GM19023 (cell line): Measurements from ENCODE around the gene TWIST2.

Experiments
- ATAC-seq: cut with Tn5 transposase; IDR thresholded peaks from one replicate; pipeline ENCODE4 v1.9.1; 2021; ENCODE audit warnings: mild to moderate bottlenecking, moderate library complexity; ENCODE audit not compliant: unreplicated experiment

The TWIST2 gene

GRCh38 chr2:238847841-238848690 is at the start of gene TWIST2:
TWIST2 (plus strand) TSS chr2:238848085; CDS start chr2:238848216, 131 bp downstream.
- no peak for ATAC-seq

GRCh38 chr2:238801791-238802190 is 46.1 kb upstream of the TWIST2 start:
- ATAC-seq: no peak

GRCh38 chr2:238802957-238803356 is 44.9 kb upstream of the TWIST2 start:
- ATAC-seq: no peak

- no peak for ATAC-seq
Measured at GRCh38 chr2:238803996-238804870, 43.7 kb upstream of the TWIST2 start.

DNA sequence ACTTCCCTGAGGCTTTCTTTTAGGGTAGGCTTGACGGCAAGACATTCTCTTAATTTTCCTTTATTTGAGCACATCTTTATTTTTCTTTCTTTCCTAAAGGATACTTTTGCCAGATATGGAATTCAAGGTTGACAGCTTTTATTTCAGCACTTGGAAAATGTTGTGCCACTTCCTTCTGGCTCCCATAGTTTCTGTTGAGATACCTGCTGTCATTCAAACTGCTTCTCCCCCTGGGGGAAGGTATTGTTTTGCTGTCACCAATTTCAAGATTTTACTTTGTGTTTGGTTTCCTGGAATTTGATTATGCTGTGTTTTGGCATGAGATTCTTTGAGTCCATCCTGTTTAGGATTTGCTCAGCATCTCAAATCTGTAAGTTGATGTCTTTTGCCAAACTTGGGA is 39.1 kb upstream of the TWIST2 start:
- no peak for ATAC-seq

DNA sequence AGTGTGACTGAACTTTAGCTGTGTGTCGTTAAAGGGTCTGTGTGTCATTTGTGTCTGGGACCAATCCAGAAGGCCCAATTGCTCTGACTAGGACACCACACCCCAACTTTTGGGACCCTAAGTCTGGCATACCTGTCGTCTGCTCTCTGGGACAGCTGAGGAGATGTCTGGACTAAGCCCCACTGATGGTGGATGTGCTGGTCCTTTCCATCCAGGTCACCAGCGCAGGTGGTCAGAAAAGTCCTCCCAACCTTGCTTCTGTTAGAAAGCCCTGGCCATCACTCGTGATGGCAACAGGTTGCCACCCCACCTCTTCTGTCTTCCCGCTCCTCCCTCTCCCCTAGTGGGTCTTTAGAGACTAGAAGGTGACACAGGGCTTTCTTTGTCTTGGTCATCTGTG is 37.6 kb upstream of the TWIST2 start:
- ATAC-seq: no peak

DNA sequence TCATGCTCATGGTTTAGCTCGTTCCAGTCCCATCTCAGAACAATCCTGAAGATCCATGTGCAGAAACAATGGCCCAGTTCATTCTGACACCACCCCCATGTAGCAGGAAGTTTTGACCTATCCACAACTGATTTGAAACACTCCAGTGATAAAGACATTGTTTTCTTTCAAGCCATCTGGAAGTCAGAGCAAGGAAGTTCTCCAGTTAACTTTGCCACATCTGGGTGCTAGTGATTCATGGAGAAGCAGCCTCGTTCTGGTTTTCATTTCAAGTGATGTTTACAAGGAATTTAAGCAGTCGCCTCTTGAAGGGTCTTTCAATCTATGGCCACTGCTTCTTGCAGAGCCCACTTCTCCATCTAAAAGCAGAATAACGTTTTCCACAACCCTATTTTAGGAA is 36.6 kb upstream of the TWIST2 start:
- ATAC-seq: no peak

DNA sequence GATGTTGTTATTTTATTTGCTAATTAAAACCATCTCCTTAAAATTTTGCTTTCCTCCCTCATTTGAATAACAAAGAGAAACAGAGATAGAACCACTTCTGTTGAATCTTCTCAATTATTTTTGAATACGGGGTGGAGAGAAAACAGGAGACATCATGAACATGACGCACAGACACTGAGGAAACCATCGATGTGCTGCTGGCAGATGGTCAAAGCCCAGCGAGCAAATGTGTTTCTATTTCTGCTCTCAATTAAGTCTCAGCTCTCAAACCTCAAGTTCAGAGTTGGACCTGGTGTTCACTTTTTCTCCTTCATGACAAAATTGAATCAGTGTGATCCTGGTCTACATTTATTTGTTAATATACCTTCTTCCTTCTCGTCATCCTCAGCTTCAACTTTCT is 36.1 kb upstream of the TWIST2 start:
- no peak for ATAC-seq

DNA sequence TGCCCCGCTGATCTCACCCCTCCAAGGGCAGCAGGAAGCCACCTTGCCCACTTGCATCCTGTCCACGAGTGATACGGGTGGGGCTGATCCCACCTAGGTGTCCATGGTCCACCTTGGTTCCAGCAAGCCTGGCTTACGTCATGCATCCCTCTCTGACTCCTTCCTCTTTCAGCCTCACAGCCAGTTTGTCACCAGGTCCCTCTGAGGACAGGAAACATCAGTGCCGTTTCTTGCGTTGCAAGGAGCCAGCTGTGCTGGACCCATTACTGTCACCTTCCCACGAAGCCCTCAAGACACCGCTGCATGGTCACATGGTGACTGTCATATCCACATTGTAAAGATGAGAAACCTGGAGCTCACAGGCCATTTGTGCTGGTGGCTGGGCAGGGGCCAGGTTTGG is 34.8 kb upstream of the TWIST2 start:
- no peak for ATAC-seq

- ATAC-seq: no peak
Measured at GRCh38 chr2:238814815-238815214, 33.1 kb upstream of the TWIST2 start.

- no peak for ATAC-seq
Measured at GRCh38 chr2:238816291-238816690, 31.6 kb upstream of the TWIST2 start.

DNA sequence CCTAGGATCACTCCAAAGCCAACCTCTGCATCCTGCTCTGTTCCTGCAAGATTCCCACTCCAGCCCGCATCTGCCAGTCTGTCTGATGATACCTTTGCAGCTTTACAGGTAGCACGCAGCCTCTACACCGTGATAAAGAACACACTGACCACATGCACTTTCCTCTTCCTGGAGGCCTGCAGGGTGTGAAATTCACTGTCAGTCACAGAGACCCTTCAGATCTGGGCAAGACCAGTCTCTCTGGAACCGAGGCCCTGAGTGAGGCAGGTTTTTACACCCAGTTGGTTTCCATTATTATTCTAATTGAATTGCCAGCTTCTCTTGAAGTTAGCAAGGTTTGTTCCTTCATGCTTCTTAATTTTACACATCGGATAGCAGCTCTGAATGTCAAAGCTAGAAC is 30.5 kb upstream of the TWIST2 start:
- ATAC-seq: no peak

- no peak for ATAC-seq
Measured at GRCh38 chr2:238817891-238818290, 30.0 kb upstream of the TWIST2 start.

GRCh38 chr2:238818561-238818960 is 29.3 kb upstream of the TWIST2 start:
- no peak for ATAC-seq

GRCh38 chr2:238820197-238820596 is 27.7 kb upstream of the TWIST2 start:
- no peak for ATAC-seq

GRCh38 chr2:238820916-238821315 is 27.0 kb upstream of the TWIST2 start:
- no peak for ATAC-seq

- ATAC-seq: no peak
Measured at GRCh38 chr2:238821391-238821790, 26.5 kb upstream of the TWIST2 start.

GRCh38 chr2:238821944-238822670 is 25.8 kb upstream of the TWIST2 start:
- no peak for ATAC-seq

DNA sequence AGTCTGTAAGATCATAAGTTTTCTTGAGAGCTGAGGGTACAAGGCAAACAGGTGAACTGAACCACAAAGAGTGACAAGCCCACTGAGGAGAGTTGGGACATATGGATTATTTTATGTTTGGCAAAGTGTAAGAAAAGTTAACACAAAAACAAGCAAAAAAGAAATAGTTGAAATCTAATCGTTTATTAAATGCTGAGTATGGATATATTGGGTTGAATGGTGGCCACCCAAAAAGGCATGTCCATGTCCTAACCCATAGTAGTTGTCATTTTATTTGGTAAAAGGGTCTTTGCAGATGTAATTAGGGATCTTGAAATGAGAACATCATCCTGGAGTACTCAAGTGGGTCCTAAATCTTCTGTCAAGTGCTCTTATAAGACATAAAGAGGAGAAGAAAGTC is 24.9 kb upstream of the TWIST2 start:
- no peak for ATAC-seq

DNA sequence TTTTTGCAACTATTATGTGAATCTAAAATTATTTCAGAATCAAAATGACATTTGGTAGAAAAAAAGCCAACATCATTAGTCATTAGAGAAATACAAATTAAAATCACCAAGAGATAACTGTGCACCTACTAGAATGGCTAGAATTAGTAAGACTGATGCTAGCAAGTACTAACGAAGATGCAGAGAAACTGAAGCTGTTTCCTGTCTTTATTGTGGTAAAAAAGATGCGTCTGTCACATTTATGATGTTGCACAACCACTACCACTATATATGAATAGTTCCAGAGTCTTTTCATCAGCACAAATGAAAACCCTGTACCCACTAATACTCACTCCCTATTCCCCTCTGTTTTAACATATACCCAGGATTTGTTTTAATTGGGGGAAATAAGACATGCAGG is 16.7 kb upstream of the TWIST2 start:
- no peak for ATAC-seq

DNA sequence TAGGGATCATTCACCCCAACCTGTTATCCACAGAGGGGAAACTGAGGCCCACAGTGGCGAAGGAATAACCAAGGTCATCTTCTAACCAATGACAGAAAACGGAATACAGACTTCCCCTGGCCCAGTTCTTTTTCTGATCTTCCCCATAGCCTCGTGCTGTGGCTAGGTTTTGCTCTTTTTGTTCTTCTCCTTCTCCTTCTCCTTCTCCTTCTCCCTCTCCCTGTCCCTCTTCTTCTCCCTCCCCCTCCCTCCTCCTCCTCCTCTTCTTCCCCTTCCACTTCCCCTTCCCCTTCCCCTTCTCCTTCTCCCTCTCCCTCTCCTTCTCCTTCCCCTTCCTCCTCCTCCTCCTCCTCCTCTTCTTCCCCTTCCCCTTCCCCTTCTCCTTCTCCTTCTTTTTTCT is 12.9 kb upstream of the TWIST2 start:
- ATAC-seq: no peak
